CD4-positive, alpha-beta memory T cell (primary cell): ENCODE measurements around the gene ANKHD1. TPM values are rescaled to one million over a fixed set of nuclear protein-coding genes. Genes with fewer than 3 reads are reported as not detected.

ENCODE experiments used
- CTCF ChIA-PET: fragments of 350-600 bp; sonication (Branson Sonifier 250); formaldehyde crosslinking; loops from one replicate; lab custom pipeline; 2021; ENCODE audit warnings: inconsistent platforms; ENCODE audit not compliant: partially characterized antibody; lab: Charles Lee
- POLR2A ChIA-PET: fragments of 350-600 bp; sonication (Branson Sonifier 250); formaldehyde crosslinking; loops from one replicate; lab custom pipeline; 2021; ENCODE audit not compliant: partially characterized antibody; lab: Charles Lee
- DNase-seq, 5 donors: peaks; one replicate each; pipeline versions ENCODE4 v3.0.0 to v3.0.0-alpha.2; 2020 to 2022; ENCODE audit warnings: mixed read lengths in 1 of 5
- H3K27ac ChIP-seq: one replicate; pipeline ENCODE4 v1.7.0; 2013; ENCODE audit warnings: low read depth, low read length
- H3K27me3 ChIP-seq: 2 replicates; pipeline ENCODE4 v1.7.0; 2013; ENCODE audit warnings: mild to moderate bottlenecking, low read length, moderate library complexity; ENCODE audit not compliant: insufficient read depth
- H3K36me3 ChIP-seq: 2 replicates; pipeline ENCODE4 v1.7.0; 2013; ENCODE audit warnings: mild to moderate bottlenecking, low read length, moderate library complexity; ENCODE audit not compliant: insufficient read depth
- H3K4me1 ChIP-seq: 2 replicates; pipeline ENCODE4 v1.7.0; 2013; ENCODE audit warnings: mild to moderate bottlenecking, low read length, moderate library complexity; ENCODE audit not compliant: insufficient read depth
- H3K4me3 ChIP-seq, 2 donors: one replicate each; pipeline ENCODE4 v1.7.0; 2013; ENCODE audit warnings: low read length in 2 of 2, mild to moderate bottlenecking in 1 of 2
- H3K9me3 ChIP-seq, 2 donors: one replicate each; pipeline ENCODE4 v1.7.0; 2013; ENCODE audit warnings: low read length in 2 of 2, control low read depth in 1 of 2; ENCODE audit not compliant: control insufficient read depth in 1 of 2
- H3K27ac Mint-ChIP-seq, 7 donors: one replicate each; pipeline ENCODE4 v1.8.0; 2020 to 2021; ENCODE audit warnings: mixed read lengths in 7 of 7, mild to moderate bottlenecking in 6 of 7, inconsistent platforms in 3 of 7, moderate library complexity in 3 of 7
- H3K27me3 Mint-ChIP-seq, 2 donors: one replicate each; pipeline ENCODE4 v1.8.0; 2020 to 2021; ENCODE audit warnings: mixed read lengths in 2 of 2
- H3K36me3 Mint-ChIP-seq, 2 donors: one replicate each; pipeline ENCODE4 v1.8.0; 2020 to 2021; ENCODE audit warnings: mixed read lengths in 2 of 2, inconsistent platforms in 1 of 2, mild to moderate bottlenecking in 1 of 2
- H3K4me1 Mint-ChIP-seq, 4 donors: one replicate each; pipeline ENCODE4 v1.8.0; 2020 to 2021; ENCODE audit warnings: mixed read lengths in 4 of 4, mild to moderate bottlenecking in 1 of 4
- H3K4me3 Mint-ChIP-seq, 8 donors: one replicate each; pipeline ENCODE4 v1.8.0; 2020 to 2021; ENCODE audit warnings: mixed read lengths in 8 of 8, mild to moderate bottlenecking in 7 of 8, moderate library complexity in 6 of 8, inconsistent platforms in 3 of 8
- H3K9me3 Mint-ChIP-seq, 8 donors: one replicate each; pipeline ENCODE4 v1.8.0; 2020 to 2021; ENCODE audit warnings: mixed read lengths in 8 of 8, mild to moderate bottlenecking in 5 of 8, inconsistent platforms in 3 of 8, moderate library complexity in 1 of 8
- intact Hi-C: fragments of 100-400 bp; cut with micrococcal nuclease; formaldehyde crosslinking; loops from one replicate; pipeline ENCODE4 v1.15.1; 2023
- polyA plus RNA-seq, 2 donors: library from polyadenylated mRNA; unstranded; fragments of 300-500 nt; fragmentation: Illumina TruSeq; gene quantifications; one replicate each; pipeline ENCODE4 v1.2.3, GENCODE V29; 2021
- total RNA-seq, 2 experiments: library from RNA; stranded (reverse); gene quantifications; one replicate each; pipeline ENCODE4 v1.2.3, GENCODE V29; 2021

Gene ANKHD1
- total and polyA plus RNA-seq, 4 experiments from 2014 or later: 58.6 to 252 (median 164) TPM

DNA sequence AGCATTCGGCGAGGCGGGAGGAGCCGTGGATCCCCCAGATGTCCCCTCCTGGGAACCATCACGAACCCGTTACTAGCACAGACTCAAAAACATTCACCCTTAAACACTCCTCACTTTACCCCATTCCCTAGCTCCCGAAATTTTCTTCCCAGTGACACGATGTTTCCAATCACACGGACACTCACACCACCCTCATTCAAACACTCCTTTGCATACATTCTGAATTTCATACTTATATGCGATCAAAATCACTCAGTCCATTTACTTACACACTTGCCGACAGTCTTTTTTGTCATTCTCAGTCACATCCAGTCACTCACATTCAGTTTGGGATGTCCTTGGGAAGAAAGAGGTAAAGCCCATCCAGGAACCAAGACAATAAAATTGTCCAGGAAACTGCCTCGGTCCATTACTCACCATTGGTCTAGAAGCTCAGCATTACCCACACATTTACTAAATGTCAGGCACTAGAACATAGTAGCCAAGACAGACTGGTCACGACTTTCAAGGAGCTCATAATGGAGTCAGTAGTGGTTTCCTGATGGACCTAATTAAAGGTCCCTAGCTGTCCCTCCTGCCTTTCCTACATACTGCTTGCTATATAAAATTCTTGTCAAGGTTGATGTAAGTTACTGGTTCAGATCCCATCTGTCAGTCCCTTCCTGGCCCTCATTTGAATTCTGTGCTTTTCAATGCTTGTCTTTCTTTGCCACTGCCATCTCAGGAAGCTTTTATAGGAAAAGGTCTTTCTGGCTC lies 163.6 kb downstream of the ANKHD1 start:
- peaks cover 34 to 74% (median 57%) of the 10 kb centered on the region in 4 donors for H3K4me1 Mint-ChIP-seq
- Histone ChIP-seq H3K4me3 (peak overlapping the region; percentile 85), H3K27ac (peak overlapping the region; percentile 91), H3K9me3 (no peaks in the 10 kb centered on the region), H3K36me3 (peaks cover 15% of the 10 kb centered on the region), H3K27me3 (no peaks in the 10 kb centered on the region), H3K4me1 (peaks cover 48% of the 10 kb centered on the region)
- no peak for DNase-seq
- POLR2A ChIA-PET: interaction anchor here (0.6 to 5.4 kb wide), 12 partner anchors 8 to 163 kb away, joined by 3 to 54 read pairs (median 16); partner anchors contain the start of genes ANKHD1, CD14, EIF4EBP3 and HARS1
- peak overlapping the region; percentile 91 to 100 (median 98) for H3K27ac Mint-ChIP-seq
- CTCF ChIA-PET: interaction anchor here (0.5 to 2.4 kb wide), 4 partner anchors 18 to 201 kb away, joined by 3 to 13 read pairs (median 4); partner anchors contain the start of gene EIF4EBP3
- H3K4me3 Mint-ChIP-seq: peak overlapping the region; percentile 91 to 99 (median 95)
- no peaks in the 10 kb centered on the region for H3K9me3 Mint-ChIP-seq
- peaks cover 24 to 47% of the 10 kb centered on the region in 2 donors for H3K36me3 Mint-ChIP-seq
- H3K27me3 Mint-ChIP-seq: no peaks in the 10 kb centered on the region
- intact Hi-C loops: loop anchor here (2.0 to 10.0 kb wide), 2 partner anchors 390 to 1070 kb away; partner anchors contain the start of genes CYSTM1, HDAC3 and RELL2

DNA sequence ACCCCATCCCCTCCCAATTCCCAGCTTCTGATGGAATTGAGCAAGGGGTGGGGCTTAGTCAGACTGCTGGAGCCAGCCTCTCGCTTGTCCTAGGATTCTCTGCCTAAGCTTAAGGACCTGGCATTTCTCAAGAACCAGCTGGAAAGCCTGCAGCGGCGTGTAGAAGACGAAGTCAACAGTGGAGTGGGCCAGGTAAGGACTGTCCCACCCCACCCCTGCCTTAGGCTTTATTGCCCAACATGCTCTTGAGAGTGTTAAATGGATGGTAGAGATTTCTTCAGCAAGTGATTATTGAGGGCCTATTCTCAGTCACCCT lies 164.1 kb downstream of the ANKHD1 start:
- H3K4me3 Mint-ChIP-seq: peak overlapping the region in 7 of 8 donors; percentile 91 to 99 (median 95)
- DNase-seq: no peak
- H3K36me3 ChIP-seq: peaks cover 15% of the 10 kb centered on the region
- intact Hi-C loops: loop anchor here (2.0 to 10.0 kb wide), 2 partner anchors 391 to 1069 kb away; partner anchors contain the start of genes CYSTM1, HDAC3 and RELL2
- peaks cover 48% of the 10 kb centered on the region for H3K4me1 ChIP-seq
- H3K27me3 ChIP-seq: no peaks in the 10 kb centered on the region
- ChIA-PET CTCF (interaction anchor here (0.5 to 2.4 kb wide), 4 partner anchors 18 to 202 kb away, joined by 3 to 13 read pairs (median 4); partner anchors contain the start of gene EIF4EBP3), POLR2A (interaction anchor here (0.6 to 5.4 kb wide), 12 partner anchors 8 to 164 kb away, joined by 3 to 54 read pairs (median 16); partner anchors contain the start of genes ANKHD1, CD14, EIF4EBP3 and HARS1)
- no peaks in the 10 kb centered on the region for H3K9me3 Mint-ChIP-seq
- H3K4me3 ChIP-seq: no peak overlapping the region
- H3K9me3 ChIP-seq: no peaks in the 10 kb centered on the region
- H3K27me3 Mint-ChIP-seq: no peaks in the 10 kb centered on the region
- H3K4me1 Mint-ChIP-seq: peaks cover 34 to 77% (median 59%) of the 10 kb centered on the region in 4 donors
- peaks cover 24 to 51% of the 10 kb centered on the region in 2 donors for H3K36me3 Mint-ChIP-seq
- peak overlapping the region; percentile 91 to 100 (median 98) for H3K27ac Mint-ChIP-seq
- H3K27ac ChIP-seq: peak overlapping the region; percentile 91

DNA sequence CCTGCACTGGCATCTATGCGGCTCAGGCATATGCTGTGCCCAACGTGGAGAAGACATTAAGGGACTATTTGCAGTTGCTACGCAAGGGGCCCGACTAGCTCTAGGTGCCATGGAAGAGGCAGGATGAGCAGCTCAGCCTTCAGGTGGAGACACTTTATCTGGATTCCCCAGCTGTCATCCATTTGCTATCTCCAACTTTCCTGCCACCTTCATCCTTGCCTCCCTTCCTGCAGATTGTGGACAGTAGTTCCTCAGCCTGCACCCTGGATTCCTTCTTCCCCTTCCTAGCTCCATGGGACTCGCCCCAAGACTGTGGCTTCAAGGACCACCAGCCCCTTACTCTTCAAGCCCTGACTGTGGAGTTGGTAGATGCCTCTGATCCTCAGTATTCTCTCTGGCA lies 165.0 kb downstream of the ANKHD1 start:
- CTCF ChIA-PET: interaction anchor here (1.6 kb wide), 2 partner anchors 19 to 68 kb away, joined by 3 to 5 read pairs; partner anchors contain the start of gene EIF4EBP3

DNA sequence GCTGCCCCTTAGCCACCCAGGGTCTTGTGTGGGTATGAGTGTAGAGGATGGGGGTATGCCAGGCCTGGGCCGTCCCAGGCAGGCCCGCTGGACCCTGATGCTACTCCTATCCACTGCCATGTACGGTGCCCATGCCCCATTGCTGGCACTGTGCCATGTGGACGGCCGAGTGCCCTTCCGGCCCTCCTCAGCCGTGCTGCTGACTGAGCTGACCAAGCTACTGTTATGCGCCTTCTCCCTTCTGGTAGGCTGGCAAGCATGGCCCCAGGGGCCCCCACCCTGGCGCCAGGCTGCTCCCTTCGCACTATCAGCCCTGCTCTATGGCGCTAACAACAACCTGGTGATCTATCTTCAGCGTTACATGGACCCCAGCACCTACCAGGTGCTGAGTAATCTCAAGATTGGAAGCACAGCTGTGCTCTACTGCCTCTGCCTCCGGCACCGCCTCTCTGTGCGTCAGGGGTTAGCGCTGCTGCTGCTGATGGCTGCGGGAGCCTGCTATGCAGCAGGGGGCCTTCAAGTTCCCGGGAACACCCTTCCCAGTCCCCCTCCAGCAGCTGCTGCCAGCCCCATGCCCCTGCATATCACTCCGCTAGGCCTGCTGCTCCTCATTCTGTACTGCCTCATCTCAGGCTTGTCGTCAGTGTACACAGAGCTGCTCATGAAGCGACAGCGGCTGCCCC lies 165.6 kb downstream of the ANKHD1 start:
- H3K9me3 ChIP-seq: no peaks in the 10 kb centered on the region
- peaks cover 48% of the 10 kb centered on the region for H3K4me1 ChIP-seq
- H3K4me3 ChIP-seq: no peak overlapping the region
- ChIA-PET POLR2A (interaction anchor here (2.0 kb wide), 3 partner anchors 10 to 166 kb away, joined by 7 to 12 read pairs (median 9); partner anchors contain the start of genes ANKHD1, HARS1, HARS2 and SRA1), CTCF (interaction anchor here (1.6 kb wide), 1 partner anchor 20 kb away, joined by 3 read pairs; the partner anchor contains the start of gene EIF4EBP3)
- intact Hi-C loops: loop anchor here (10.0 kb wide), 1 partner anchor 1068 kb away; the partner anchor contains the start of genes HDAC3 and RELL2
- peaks cover 34 to 77% (median 58%) of the 10 kb centered on the region in 4 donors for H3K4me1 Mint-ChIP-seq
- no peaks in the 10 kb centered on the region for H3K27me3 Mint-ChIP-seq
- H3K27ac Mint-ChIP-seq: peak overlapping the region in 3 of 7 donors; percentile 68 to 91 (median 89)
- H3K27me3 ChIP-seq: no peaks in the 10 kb centered on the region
- H3K27ac ChIP-seq: no peak overlapping the region
- peaks cover 20 to 49% of the 10 kb centered on the region in 2 donors for H3K36me3 Mint-ChIP-seq
- no peak for DNase-seq
- H3K36me3 ChIP-seq: peaks cover 15% of the 10 kb centered on the region
- no peaks in the 10 kb centered on the region for H3K9me3 Mint-ChIP-seq
- peak overlapping the region in 5 of 8 donors; percentile 10 to 35 (median 20) for H3K4me3 Mint-ChIP-seq

More for the DNA sequence above, 165.0 kb downstream of the ANKHD1 start:
- DNase-seq: no peak
- Histone ChIP-seq H3K9me3 (no peaks in the 10 kb centered on the region), H3K4me3 (no peak overlapping the region), H3K27ac (no peak overlapping the region), H3K4me1 (peaks cover 48% of the 10 kb centered on the region), H3K36me3 (peaks cover 15% of the 10 kb centered on the region), H3K27me3 (no peaks in the 10 kb centered on the region)
- Mint-ChIP-seq H3K4me1 (peaks cover 34 to 77% (median 59%) of the 10 kb centered on the region in 4 donors), H3K4me3 (peak overlapping the region in 4 of 8 donors; percentile 10 to 25 (median 22)), H3K27me3 (no peaks in the 10 kb centered on the region), H3K27ac (peak overlapping the region in 5 of 7 donors; percentile 23 to 91 (median 60)), H3K36me3 (peaks cover 20 to 49% of the 10 kb centered on the region in 2 donors), H3K9me3 (no peaks in the 10 kb centered on the region)
- POLR2A ChIA-PET: interaction anchor here (2.0 to 5.4 kb wide), 6 partner anchors 10 to 165 kb away, joined by 7 to 40 read pairs (median 16); partner anchors contain the start of genes ANKHD1, CD14, HARS1 and HARS2
- intact Hi-C loops: loop anchor here (10.0 kb wide), 1 partner anchor 1068 kb away; the partner anchor contains the start of genes HDAC3 and RELL2

DNA sequence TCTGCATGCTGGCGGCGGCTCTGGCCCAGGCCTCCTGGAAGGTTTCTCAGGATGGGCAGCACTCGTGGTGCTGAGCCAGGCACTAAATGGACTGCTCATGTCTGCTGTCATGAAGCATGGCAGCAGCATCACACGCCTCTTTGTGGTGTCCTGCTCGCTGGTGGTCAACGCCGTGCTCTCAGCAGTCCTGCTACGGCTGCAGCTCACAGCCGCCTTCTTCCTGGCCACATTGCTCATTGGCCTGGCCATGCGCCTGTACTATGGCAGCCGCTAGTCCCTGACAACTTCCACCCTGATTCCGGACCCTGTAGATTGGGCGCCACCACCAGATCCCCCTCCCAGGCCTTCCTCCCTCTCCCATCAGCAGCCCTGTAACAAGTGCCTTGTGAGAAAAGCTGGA lies 166.2 kb downstream of the ANKHD1 start:
- Histone ChIP-seq H3K27ac (no peak overlapping the region), H3K9me3 (no peaks in the 10 kb centered on the region), H3K36me3 (peaks cover 15% of the 10 kb centered on the region), H3K27me3 (no peaks in the 10 kb centered on the region), H3K4me1 (peaks cover 48% of the 10 kb centered on the region), H3K4me3 (no peak overlapping the region)
- ChIA-PET POLR2A (interaction anchor here (1.1 to 2.0 kb wide), 4 partner anchors 11 to 166 kb away, joined by 3 to 9 read pairs (median 6); partner anchors contain the start of genes ANKHD1, IK and SRA1), CTCF (interaction anchor here (1.1 to 1.6 kb wide), 2 partner anchors 20 to 66 kb away, joined by 3 read pairs; partner anchors contain the start of gene EIF4EBP3)
- intact Hi-C loops: loop anchor here (10.0 kb wide), 1 partner anchor 1067 kb away; the partner anchor contains the start of genes HDAC3 and RELL2
- peak overlapping the region in 6 of 7 donors; percentile 62 to 99 (median 98) for H3K27ac Mint-ChIP-seq
- no peak for DNase-seq
- peaks cover 20 to 49% of the 10 kb centered on the region in 2 donors for H3K36me3 Mint-ChIP-seq
- H3K27me3 Mint-ChIP-seq: no peaks in the 10 kb centered on the region
- peak overlapping the region in 1 of 8 donors; percentile 35 for H3K4me3 Mint-ChIP-seq
- no peaks in the 10 kb centered on the region for H3K9me3 Mint-ChIP-seq
- peaks cover 30 to 72% (median 53%) of the 10 kb centered on the region in 4 donors for H3K4me1 Mint-ChIP-seq

DNA sequence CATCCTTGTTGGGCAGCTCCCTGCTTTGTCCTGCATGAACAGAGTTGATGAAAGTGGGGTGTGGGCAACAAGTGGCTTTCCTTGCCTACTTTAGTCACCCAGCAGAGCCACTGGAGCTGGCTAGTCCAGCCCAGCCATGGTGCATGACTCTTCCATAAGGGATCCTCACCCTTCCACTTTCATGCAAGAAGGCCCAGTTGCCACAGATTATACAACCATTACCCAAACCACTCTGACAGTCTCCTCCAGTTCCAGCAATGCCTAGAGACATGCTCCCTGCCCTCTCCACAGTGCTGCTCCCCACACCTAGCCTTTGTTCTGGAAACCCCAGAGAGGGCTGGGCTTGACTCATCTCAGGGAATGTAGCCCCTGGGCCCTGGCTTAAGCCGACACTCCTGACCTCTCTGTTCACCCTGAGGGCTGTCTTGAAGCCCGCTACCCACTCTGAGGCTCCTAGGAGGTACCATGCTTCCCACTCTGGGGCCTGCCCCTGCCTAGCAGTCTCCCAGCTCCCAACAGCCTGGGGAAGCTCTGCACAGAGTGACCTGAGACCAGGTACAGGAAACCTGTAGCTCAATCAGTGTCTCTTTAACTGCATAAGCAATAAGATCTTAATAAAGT lies 166.9 kb downstream of the ANKHD1 start:
- ChIA-PET CTCF (interaction anchor here (0.7 to 1.2 kb wide), 3 partner anchors 11 to 70 kb away, joined by 3 to 4 read pairs (median 3); partner anchors contain the start of gene SRA1), POLR2A (interaction anchor here (1.1 to 1.9 kb wide), 6 partner anchors 11 to 166 kb away, joined by 3 to 7 read pairs (median 5); partner anchors contain the start of genes EIF4EBP3, IK and SRA1)
- Histone ChIP-seq H3K4me3 (peak overlapping the region in 1 of 2 donors; percentile 23), H3K4me1 (peaks cover 43% of the 10 kb centered on the region), H3K27ac (peak overlapping the region; percentile 77), H3K9me3 (no peaks in the 10 kb centered on the region), H3K36me3 (peaks cover 15% of the 10 kb centered on the region), H3K27me3 (no peaks in the 10 kb centered on the region)
- H3K9me3 Mint-ChIP-seq: no peaks in the 10 kb centered on the region
- peak overlapping the region; percentile 97 to 99 (median 98) for H3K27ac Mint-ChIP-seq
- no peaks in the 10 kb centered on the region for H3K27me3 Mint-ChIP-seq
- peak overlapping the region in 7 of 8 donors; percentile 76 to 91 (median 81) for H3K4me3 Mint-ChIP-seq
- H3K4me1 Mint-ChIP-seq: peaks cover 28 to 65% (median 49%) of the 10 kb centered on the region in 4 donors
- H3K36me3 Mint-ChIP-seq: peaks cover 25 to 52% of the 10 kb centered on the region in 2 donors
- intact Hi-C loops: loop anchor here (10.0 kb wide), 1 partner anchor 1066 kb away; the partner anchor contains the start of genes HDAC3 and RELL2
- no peak for DNase-seq
